GM23248 (cell line): ENCODE measurements around the gene ZNF597. TPM values are rescaled to one million over a fixed set of nuclear protein-coding genes. Genes with fewer than 3 reads are reported as not detected.

Experiments
- DNase-seq: peaks from one replicate; pipeline ENCODE4 v3.0.0-alpha.2; 2015
- H2AFZ ChIP-seq: fragments of 200-600 bp; sonication (generic); 2 replicates; pipeline ENCODE4 v1.6.1; 2016; ENCODE audit warnings: antibody characterized with exemption
- H3F3A ChIP-seq: fragments of 200-600 bp; sonication (generic); 2 replicates; pipeline ENCODE4 v1.6.1; 2016; ENCODE audit warnings: mild to moderate bottlenecking, antibody characterized with exemption, mixed run types; ENCODE audit not compliant: insufficient read depth
- H3K27ac ChIP-seq: fragments of 200-600 bp; sonication (generic); 2 replicates; pipeline ENCODE4 v1.5.1; 2016; ENCODE audit warnings: mild to moderate bottlenecking
- H3K27me3 ChIP-seq: fragments of 200-600 bp; sonication (generic); replicated peaks from 2 replicates; pipeline ENCODE4 v1.6.1; 2016; ENCODE audit warnings: mild to moderate bottlenecking; ENCODE audit not compliant: insufficient read depth
- H3K36me3 ChIP-seq: fragments of 200-600 bp; sonication (generic); 2 replicates; pipeline ENCODE4 v1.6.1; 2016; ENCODE audit warnings: low read depth, mild to moderate bottlenecking
- H3K4me1 ChIP-seq: fragments of 200-600 bp; sonication (generic); 2 replicates; pipeline ENCODE4 v1.6.1; 2016; ENCODE audit warnings: mild to moderate bottlenecking; ENCODE audit not compliant: insufficient read depth
- H3K4me2 ChIP-seq: fragments of 200-600 bp; sonication (generic); one replicate; pipeline ENCODE4 v1.6.1; 2016; ENCODE audit warnings: mild to moderate bottlenecking; ENCODE audit not compliant: unreplicated experiment
- H3K4me3 ChIP-seq: fragments of 200-600 bp; sonication (generic); 2 replicates; pipeline ENCODE4 v1.5.1; 2016; ENCODE audit warnings: mild to moderate bottlenecking
- H3K79me2 ChIP-seq: fragments of 200-600 bp; sonication (generic); 2 replicates; pipeline ENCODE4 v1.6.1; 2016; ENCODE audit warnings: mild to moderate bottlenecking; ENCODE audit not compliant: insufficient read depth
- H3K9ac ChIP-seq: fragments of 200-600 bp; sonication (generic); 2 replicates; pipeline ENCODE4 v1.6.1; 2016; ENCODE audit warnings: mild to moderate bottlenecking
- H3K9me2 ChIP-seq: fragments of 200-600 bp; sonication (generic); 2 replicates; pipeline ENCODE4 v1.6.1; 2016; ENCODE audit warnings: mixed run types, mild to moderate bottlenecking, moderate library complexity; ENCODE audit not compliant: insufficient read depth
- H3K9me3 ChIP-seq: fragments of 200-600 bp; sonication (generic); one replicate; pipeline ENCODE4 v1.6.1; 2017; ENCODE audit warnings: low read depth
- H4K20me1 ChIP-seq: fragments of 200-600 bp; sonication (generic); 2 replicates; pipeline ENCODE4 v1.6.0; 2016; ENCODE audit not compliant: insufficient read depth
- EZH2 ChIP-seq: fragments of 200-600 bp; sonication (generic); IDR thresholded peaks from 2 replicates; pipeline ENCODE4 v1.6.1; 2018; ENCODE audit warnings: antibody characterized with exemption, mild to moderate bottlenecking; ENCODE audit not compliant: insufficient read depth, poor library complexity, severe bottlenecking
- EZH2phosphoT487 ChIP-seq: fragments of 200-600 bp; sonication (generic); IDR thresholded peaks from 2 replicates; pipeline ENCODE4 v1.6.1; 2018; ENCODE audit warnings: antibody characterized with exemption, moderate library complexity, mild to moderate bottlenecking, low read depth; ENCODE audit not compliant: insufficient read depth
- WGBS, 2 experiments: methylation state at CpG; one replicate each; pipeline ENCODE4 v1.1.6; 2015 to 2017; ENCODE audit warnings: low lambda C conversion rate in 2 of 2, low coverage in 1 of 2; ENCODE audit errors: missing lambda C conversion rate in 2 of 2; 5-methylcytosine and 5-hydroxymethylcytosine counted together
- in situ Hi-C: fragments of 300-500 bp; cut with MboI; formaldehyde crosslinking; loops from 2 replicates; pipeline ENCODE4 v1.15.0; 2020
- polyA plus RNA-seq: library from polyadenylated mRNA; unstranded; fragments of >200 nt; fragmentation: Nextera tagmentation; extraction: Ambion mirVana; gene quantifications from 2 replicates; pipeline ENCODE4 v1.2.1, GENCODE V29; 2016
- total RNA-seq: library from RNA; depleted of rRNA; stranded (reverse); fragments of >200 nt; shearing (Covaris generic); gene quantifications from 2 replicates; pipeline ENCODE4 v1.2.3, GENCODE V29; 2014

ZNF597 gene
- total and polyA plus RNA-seq, 2 experiments from 2014 or later: 2.2 to 3.2 TPM

DNA sequence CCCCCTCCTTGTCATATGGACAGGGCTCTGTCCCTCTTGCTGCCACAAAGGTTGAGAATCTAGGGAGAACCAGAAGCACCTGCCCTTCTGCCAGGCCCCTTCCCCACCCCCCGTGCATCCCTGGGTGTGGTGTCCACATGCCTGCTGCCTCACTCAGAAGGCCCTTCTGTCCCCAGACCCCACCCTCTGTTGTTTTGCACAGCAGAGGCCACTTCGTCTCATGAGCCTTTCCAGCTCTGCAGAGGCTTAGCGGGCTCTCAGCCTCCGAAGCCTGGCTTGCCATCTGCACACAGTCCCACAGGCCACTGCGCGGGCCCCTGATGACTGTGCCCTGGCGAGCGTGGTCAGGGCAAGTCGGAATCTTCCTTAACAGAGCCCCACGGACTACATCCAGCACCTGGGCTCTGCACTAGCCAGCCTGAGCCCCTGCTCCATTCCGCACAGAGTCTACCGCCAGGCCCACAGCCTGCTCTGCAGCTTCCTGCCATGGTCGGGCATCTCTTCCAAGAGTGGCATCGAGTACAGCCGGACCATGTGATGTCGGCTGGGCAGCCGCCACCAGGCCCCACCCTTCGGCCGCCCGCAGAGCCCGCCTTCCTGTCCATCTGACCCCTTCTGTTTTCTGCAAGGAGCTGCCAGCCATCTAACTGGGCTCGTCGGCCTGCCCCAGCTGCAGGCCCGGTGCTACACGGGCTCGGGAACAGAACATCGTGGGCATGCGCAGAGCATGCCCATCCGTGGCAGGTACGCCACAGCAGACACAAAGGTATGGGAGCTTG lies 41.2 kb upstream of the ZNF597 start:
- Histone ChIP-seq H3F3A (no peaks in the 10 kb centered on the region), H4K20me1 (no peaks in the 10 kb centered on the region), H3K27ac (no peak overlapping the region), H3K4me1 (no peaks in the 10 kb centered on the region), H3K9me3 (no peaks in the 10 kb centered on the region), H3K79me2 (peaks cover 28% of the 10 kb centered on the region), H2AFZ (no peak overlapping the region), H3K4me3 (no peak overlapping the region), H3K9ac (no peak overlapping the region), H3K4me2 (no peak overlapping the region), H3K27me3 (no peaks in the 10 kb centered on the region), H3K36me3 (peaks cover 18% of the 10 kb centered on the region; the same call in 1 of the 2 replicates), H3K9me2 (no peaks in the 10 kb centered on the region)
- TF ChIP-seq EZH2phosphoT487 (no peak), EZH2 (no peak)
- in situ Hi-C loops: no loop called here
- no peak for DNase-seq
- 87% methylated on average over 29 to 30 of the region's 30 CpGs for WGBS, 2 experiments

DNA sequence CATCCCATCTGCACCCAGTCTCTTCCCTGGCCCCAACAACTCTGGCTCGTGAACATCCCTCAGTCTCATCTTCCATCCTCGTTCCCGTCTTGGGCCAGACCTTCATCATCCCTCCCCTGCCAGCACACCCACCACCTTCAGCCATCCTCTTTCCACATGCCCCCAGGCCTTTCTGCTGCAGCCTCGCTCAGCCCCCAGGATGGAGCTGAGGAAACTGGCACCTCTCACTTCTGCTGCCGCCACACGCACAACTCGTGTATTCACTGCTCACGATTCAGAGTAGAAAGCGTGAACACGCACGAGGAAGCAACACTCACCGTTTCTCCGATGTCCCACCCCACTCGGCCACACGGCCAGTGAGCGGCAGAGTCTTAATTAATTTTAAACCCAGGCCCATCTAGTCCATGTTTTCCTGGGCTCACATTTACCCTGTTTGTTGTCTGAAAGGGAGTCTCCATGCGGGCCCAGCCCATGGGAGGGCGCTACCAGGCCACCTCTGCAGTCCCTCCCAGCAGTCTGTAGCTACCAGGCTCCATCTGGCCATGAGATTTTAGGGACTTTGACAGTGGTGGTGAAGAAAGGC lies 39.4 kb upstream of the ZNF597 start:
- in situ Hi-C loops: no loop called here
- no peaks in the 10 kb centered on the region for H3K4me1 ChIP-seq
- no peak overlapping the region for H2AFZ ChIP-seq
- peaks cover 45% of the 10 kb centered on the region for H3K79me2 ChIP-seq
- H3K36me3 ChIP-seq: peaks cover 18% of the 10 kb centered on the region; the same call in 1 of the 2 replicates
- WGBS, 2 experiments: 92 to 93% methylated on average over 18 of the region's 18 CpGs
- H4K20me1 ChIP-seq: no peaks in the 10 kb centered on the region
- H3K4me3 ChIP-seq: no peak overlapping the region
- no peaks in the 10 kb centered on the region for H3K27me3 ChIP-seq
- H3K4me2 ChIP-seq: no peak overlapping the region
- H3K9ac ChIP-seq: no peak overlapping the region
- TF ChIP-seq EZH2 (no peak), EZH2phosphoT487 (no peak)
- no peak for DNase-seq
- no peaks in the 10 kb centered on the region for H3F3A ChIP-seq
- H3K9me2 ChIP-seq: no peaks in the 10 kb centered on the region
- H3K9me3 ChIP-seq: no peaks in the 10 kb centered on the region
- no peak overlapping the region for H3K27ac ChIP-seq

GRCh38 chr16:3481696-3482658 lies 38.7 kb upstream of the ZNF597 start:
- H3K4me3 ChIP-seq: no peak overlapping the region
- TF ChIP-seq EZH2 (no peak), EZH2phosphoT487 (no peak)
- H3F3A ChIP-seq: no peaks in the 10 kb centered on the region
- H3K36me3 ChIP-seq: peaks cover 18% of the 10 kb centered on the region; the same call in 1 of the 2 replicates
- H3K9me3 ChIP-seq: no peaks in the 10 kb centered on the region
- H3K4me1 ChIP-seq: no peaks in the 10 kb centered on the region
- no peaks in the 10 kb centered on the region for H3K9me2 ChIP-seq
- no peak overlapping the region for H2AFZ ChIP-seq
- H3K79me2 ChIP-seq: peaks cover 53% of the 10 kb centered on the region
- in situ Hi-C loops: no loop called here
- WGBS, 2 experiments: 91 to 93% methylated on average over 27 to 32 of the region's 32 CpGs
- no peak overlapping the region for H3K9ac ChIP-seq
- no peak overlapping the region for H3K27ac ChIP-seq
- no peak overlapping the region for H3K4me2 ChIP-seq
- H3K27me3 ChIP-seq: no peaks in the 10 kb centered on the region
- no peaks in the 10 kb centered on the region; the same call in 1 of the 2 replicates for H4K20me1 ChIP-seq
- no peak for DNase-seq
